ENCODE measurements around the gene SLC6A13.

GRCh38 chr12:184811-185575 is 77.6 kb downstream of the SLC6A13 start:
- TF ChIP-seq CTCF (IDR thresholded peaks at IDR 0.05) = no peak
- TF ChIP-seq EZH2 (IDR thresholded peaks at IDR 0.05; ENCODE audit: borderline replicate concordance, insufficient read depth, low read depth, low read length, poor library complexity, severe bottlenecking) = no peak

All from B cell (primary cell).